ENCODE data around the gene KLK7. TPM values are rescaled to one million over a fixed set of nuclear protein-coding genes. Genes with fewer than 3 reads are reported as not detected.

The KLK7 gene
- total RNA-seq, 1 experiment from 2014 or later = 0.66 TPM

DNA sequence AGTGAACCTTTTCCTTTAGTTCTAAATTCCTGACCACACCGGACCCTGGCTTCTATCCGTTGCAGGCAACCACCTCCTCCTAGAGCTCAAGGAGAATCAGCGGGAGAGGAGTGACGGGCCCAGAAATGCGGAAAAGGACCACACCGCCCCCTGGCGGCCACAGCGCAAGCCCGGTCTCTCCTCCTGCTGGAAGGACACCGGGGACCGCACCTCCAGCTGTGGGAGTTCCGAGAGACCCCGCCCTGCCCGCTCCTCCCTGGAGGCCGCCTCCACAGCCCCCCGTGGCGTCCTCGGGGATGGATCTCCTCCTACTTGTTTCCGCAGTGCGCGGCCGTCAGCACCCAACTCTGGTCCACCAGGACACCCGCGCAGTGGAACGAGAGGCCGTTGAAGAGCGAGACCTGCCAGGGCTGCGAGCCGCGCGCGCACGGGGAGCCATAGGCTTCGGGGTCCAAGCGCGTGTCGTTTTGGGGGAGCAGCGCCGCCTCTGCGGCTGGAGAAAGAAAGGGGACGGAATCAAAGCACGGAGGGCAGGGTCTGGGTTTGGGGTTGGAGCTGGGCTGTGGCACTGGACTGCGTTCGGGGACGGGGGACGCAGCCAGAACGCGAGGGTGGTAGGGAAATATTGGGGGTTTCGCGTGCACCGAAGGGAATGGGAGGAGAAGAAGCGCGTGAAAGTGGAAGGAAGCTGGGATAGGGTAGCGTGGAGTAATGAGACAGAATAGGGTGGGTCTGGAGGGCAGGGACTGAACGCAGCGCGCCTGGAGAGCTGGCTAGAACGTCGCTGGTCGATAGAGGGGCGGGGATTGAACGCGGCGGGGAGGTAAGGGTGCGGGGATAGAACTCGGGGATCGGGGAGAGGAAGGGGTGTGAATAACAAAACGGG lies 33.3 kb upstream of the KLK7 start (continued):
- TF ChIP-seq, protein P1, sequence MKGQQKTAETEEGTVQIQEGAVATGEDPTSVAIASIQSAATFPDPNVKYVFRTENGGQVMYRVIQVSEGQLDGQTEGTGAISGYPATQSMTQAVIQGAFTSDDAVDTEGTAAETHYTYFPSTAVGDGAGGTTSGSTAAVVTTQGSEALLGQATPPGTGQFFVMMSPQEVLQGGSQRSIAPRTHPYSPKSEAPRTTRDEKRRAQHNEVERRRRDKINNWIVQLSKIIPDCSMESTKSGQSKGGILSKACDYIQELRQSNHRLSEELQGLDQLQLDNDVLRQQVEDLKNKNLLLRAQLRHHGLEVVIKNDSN (CRISPR knock-in tag; IDR thresholded peaks at IDR 0.05) = peak; percentile 42; the same call in 1 of the 2 replicates
- TF ChIP-seq, protein P2, sequence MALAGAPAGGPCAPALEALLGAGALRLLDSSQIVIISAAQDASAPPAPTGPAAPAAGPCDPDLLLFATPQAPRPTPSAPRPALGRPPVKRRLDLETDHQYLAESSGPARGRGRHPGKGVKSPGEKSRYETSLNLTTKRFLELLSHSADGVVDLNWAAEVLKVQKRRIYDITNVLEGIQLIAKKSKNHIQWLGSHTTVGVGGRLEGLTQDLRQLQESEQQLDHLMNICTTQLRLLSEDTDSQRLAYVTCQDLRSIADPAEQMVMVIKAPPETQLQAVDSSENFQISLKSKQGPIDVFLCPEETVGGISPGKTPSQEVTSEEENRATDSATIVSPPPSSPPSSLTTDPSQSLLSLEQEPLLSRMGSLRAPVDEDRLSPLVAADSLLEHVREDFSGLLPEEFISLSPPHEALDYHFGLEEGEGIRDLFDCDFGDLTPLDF (CRISPR knock-in tag; IDR thresholded peaks at IDR 0.05) = no peak
- TF ChIP-seq NFE2L1 (CRISPR knock-in tag; IDR thresholded peaks at IDR 0.05) (no peak), ELF4 (CRISPR knock-in tag; IDR thresholded peaks at IDR 0.05; ENCODE audit: low read depth) (no peak), CREM (CRISPR knock-in tag; IDR thresholded peaks at IDR 0.05) (no peak), ZNF671 (CRISPR knock-in tag; IDR thresholded peaks at IDR 0.05) (no peak), TCF7 (CRISPR knock-in tag; IDR thresholded peaks at IDR 0.05; ENCODE audit: low read depth) (no peak), NFATC4 (CRISPR knock-in tag; IDR thresholded peaks at IDR 0.05) (no peak), TEAD1 (CRISPR knock-in tag; IDR thresholded peaks at IDR 0.05) (no peak), ZNF423 (CRISPR knock-in tag; IDR thresholded peaks at IDR 0.05) (0 out of 2 replicates have a peak, but pooled peaks have one; percentile 31), ZNF121 (CRISPR knock-in tag; IDR thresholded peaks at IDR 0.05) (0 out of 2 replicates have a peak, but pooled peaks have one; percentile 21), SP1 (CRISPR knock-in tag; conservative IDR thresholded peaks at IDR 0.05) (peak; percentile 76), TEAD4 (CRISPR knock-in tag; IDR thresholded peaks at IDR 0.05) (no peak), CBFB (CRISPR knock-in tag; IDR thresholded peaks at IDR 0.05; ENCODE audit: low read depth) (no peak), NR2C2 (CRISPR knock-in tag; IDR thresholded peaks at IDR 0.05) (no peak)
- TF ChIP-seq, protein P3, sequence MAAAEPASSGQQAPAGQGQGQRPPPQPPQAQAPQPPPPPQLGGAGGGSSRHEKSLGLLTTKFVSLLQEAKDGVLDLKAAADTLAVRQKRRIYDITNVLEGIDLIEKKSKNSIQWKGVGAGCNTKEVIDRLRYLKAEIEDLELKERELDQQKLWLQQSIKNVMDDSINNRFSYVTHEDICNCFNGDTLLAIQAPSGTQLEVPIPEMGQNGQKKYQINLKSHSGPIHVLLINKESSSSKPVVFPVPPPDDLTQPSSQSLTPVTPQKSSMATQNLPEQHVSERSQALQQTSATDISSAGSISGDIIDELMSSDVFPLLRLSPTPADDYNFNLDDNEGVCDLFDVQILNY (CRISPR knock-in tag; IDR thresholded peaks at IDR 0.05) = peak; percentile 64; the same call in 1 of the 2 replicates
- TF ChIP-seq, protein P4, sequence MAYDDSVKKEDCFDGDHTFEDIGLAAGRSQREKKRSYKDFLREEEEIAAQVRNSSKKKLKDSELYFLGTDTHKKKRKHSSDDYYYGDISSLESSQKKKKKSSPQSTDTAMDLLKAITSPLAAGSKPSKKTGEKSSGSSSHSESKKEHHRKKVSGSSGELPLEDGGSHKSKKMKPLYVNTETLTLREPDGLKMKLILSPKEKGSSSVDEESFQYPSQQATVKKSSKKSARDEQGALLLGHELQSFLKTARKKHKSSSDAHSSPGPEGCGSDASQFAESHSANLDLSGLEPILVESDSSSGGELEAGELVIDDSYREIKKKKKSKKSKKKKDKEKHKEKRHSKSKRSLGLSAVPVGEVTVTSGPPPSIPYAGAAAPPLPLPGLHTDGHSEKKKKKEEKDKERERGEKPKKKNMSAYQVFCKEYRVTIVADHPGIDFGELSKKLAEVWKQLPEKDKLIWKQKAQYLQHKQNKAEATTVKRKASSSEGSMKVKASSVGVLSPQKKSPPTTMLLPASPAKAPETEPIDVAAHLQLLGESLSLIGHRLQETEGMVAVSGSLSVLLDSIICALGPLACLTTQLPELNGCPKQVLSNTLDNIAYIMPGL (CRISPR knock-in tag; IDR thresholded peaks at IDR 0.05) = peak; percentile 89
- TF ChIP-seq, protein P5, sequence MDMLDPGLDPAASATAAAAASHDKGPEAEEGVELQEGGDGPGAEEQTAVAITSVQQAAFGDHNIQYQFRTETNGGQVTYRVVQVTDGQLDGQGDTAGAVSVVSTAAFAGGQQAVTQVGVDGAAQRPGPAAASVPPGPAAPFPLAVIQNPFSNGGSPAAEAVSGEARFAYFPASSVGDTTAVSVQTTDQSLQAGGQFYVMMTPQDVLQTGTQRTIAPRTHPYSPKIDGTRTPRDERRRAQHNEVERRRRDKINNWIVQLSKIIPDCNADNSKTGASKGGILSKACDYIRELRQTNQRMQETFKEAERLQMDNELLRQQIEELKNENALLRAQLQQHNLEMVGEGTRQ (CRISPR knock-in tag; IDR thresholded peaks at IDR 0.05) = no peak
- TF ChIP-seq, protein P6, sequence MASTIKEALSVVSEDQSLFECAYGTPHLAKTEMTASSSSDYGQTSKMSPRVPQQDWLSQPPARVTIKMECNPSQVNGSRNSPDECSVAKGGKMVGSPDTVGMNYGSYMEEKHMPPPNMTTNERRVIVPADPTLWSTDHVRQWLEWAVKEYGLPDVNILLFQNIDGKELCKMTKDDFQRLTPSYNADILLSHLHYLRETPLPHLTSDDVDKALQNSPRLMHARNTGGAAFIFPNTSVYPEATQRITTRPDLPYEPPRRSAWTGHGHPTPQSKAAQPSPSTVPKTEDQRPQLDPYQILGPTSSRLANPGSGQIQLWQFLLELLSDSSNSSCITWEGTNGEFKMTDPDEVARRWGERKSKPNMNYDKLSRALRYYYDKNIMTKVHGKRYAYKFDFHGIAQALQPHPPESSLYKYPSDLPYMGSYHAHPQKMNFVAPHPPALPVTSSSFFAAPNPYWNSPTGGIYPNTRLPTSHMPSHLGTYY (CRISPR knock-in tag; IDR thresholded peaks at IDR 0.05) = no peak
- TF ChIP-seq, protein P7, sequence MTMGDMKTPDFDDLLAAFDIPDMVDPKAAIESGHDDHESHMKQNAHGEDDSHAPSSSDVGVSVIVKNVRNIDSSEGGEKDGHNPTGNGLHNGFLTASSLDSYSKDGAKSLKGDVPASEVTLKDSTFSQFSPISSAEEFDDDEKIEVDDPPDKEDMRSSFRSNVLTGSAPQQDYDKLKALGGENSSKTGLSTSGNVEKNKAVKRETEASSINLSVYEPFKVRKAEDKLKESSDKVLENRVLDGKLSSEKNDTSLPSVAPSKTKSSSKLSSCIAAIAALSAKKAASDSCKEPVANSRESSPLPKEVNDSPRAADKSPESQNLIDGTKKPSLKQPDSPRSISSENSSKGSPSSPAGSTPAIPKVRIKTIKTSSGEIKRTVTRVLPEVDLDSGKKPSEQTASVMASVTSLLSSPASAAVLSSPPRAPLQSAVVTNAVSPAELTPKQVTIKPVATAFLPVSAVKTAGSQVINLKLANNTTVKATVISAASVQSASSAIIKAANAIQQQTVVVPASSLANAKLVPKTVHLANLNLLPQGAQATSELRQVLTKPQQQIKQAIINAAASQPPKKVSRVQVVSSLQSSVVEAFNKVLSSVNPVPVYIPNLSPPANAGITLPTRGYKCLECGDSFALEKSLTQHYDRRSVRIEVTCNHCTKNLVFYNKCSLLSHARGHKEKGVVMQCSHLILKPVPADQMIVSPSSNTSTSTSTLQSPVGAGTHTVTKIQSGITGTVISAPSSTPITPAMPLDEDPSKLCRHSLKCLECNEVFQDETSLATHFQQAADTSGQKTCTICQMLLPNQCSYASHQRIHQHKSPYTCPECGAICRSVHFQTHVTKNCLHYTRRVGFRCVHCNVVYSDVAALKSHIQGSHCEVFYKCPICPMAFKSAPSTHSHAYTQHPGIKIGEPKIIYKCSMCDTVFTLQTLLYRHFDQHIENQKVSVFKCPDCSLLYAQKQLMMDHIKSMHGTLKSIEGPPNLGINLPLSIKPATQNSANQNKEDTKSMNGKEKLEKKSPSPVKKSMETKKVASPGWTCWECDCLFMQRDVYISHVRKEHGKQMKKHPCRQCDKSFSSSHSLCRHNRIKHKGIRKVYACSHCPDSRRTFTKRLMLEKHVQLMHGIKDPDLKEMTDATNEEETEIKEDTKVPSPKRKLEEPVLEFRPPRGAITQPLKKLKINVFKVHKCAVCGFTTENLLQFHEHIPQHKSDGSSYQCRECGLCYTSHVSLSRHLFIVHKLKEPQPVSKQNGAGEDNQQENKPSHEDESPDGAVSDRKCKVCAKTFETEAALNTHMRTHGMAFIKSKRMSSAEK (CRISPR knock-in tag; IDR thresholded peaks at IDR 0.05; ENCODE audit: borderline replicate concordance) = no peak

Data from WTC11 (cell line).